Effector memory CD4-positive, alpha-beta T cell (primary cell): ENCODE results near the gene ZFHX2.

Source experiments
- DNase-seq, 3 donors: peaks; one replicate each; pipeline ENCODE4 v3.0.0-alpha.2; 2020
- H3K27ac ChIP-seq: 2 replicates; pipeline ENCODE4 v1.7.0; 2013; ENCODE audit warnings: mild to moderate bottlenecking, low read length, moderate library complexity; ENCODE audit not compliant: insufficient read depth, poor library complexity, severe bottlenecking
- H3K27me3 ChIP-seq: replicated peaks from 2 replicates; pipeline ENCODE4 v1.7.0; 2013; ENCODE audit warnings: mild to moderate bottlenecking, low read length; ENCODE audit not compliant: insufficient read depth, control insufficient read depth, poor library complexity, severe bottlenecking
- H3K36me3 ChIP-seq: 2 replicates; pipeline ENCODE4 v1.7.0; 2013; ENCODE audit warnings: mild to moderate bottlenecking, low read length, moderate library complexity; ENCODE audit not compliant: control insufficient read depth, insufficient read depth
- H3K4me1 ChIP-seq: 2 replicates; pipeline ENCODE4 v1.7.0; 2013; ENCODE audit warnings: low read length, mild to moderate bottlenecking; ENCODE audit not compliant: control insufficient read depth, insufficient read depth, poor library complexity, severe bottlenecking
- H3K4me3 ChIP-seq: 2 replicates; pipeline ENCODE4 v1.7.0; 2013; ENCODE audit warnings: low read length, low read depth, mild to moderate bottlenecking; ENCODE audit not compliant: insufficient read depth, poor library complexity, severe bottlenecking
- H3K9me3 ChIP-seq: 2 replicates; pipeline ENCODE4 v1.7.0; 2013; ENCODE audit warnings: mild to moderate bottlenecking, low read length, moderate library complexity; ENCODE audit not compliant: control insufficient read depth

Gene ZFHX2

GRCh38 chr14:23566112-23566777 is 14.7 kb upstream of the ZFHX2 start:
- Histone ChIP-seq H3K4me3 (no peak overlapping the region), H3K9me3 (no peaks in the 10 kb centered on the region), H3K36me3 (peaks cover 37% of the 10 kb centered on the region), H3K27me3 (no peaks in the 10 kb centered on the region), H3K4me1 (peaks cover 19% of the 10 kb centered on the region), H3K27ac (peak overlapping the region; percentile 12)
- DNase-seq: no peak

- Histone ChIP-seq H3K36me3 (peaks cover 43% of the 10 kb centered on the region), H3K4me1 (peaks cover 19% of the 10 kb centered on the region), H3K27me3 (no peaks in the 10 kb centered on the region), H3K9me3 (no peaks in the 10 kb centered on the region), H3K4me3 (no peak overlapping the region), H3K27ac (no peak overlapping the region)
- DNase-seq: no peak
Measured at GRCh38 chr14:23565626-23566025, 14.1 kb upstream of the ZFHX2 start.

- H3K27me3 ChIP-seq: no peaks in the 10 kb centered on the region
- no peaks in the 10 kb centered on the region for H3K9me3 ChIP-seq
- H3K4me3 ChIP-seq: no peak overlapping the region
- H3K27ac ChIP-seq: no peak overlapping the region
- peaks cover 19% of the 10 kb centered on the region for H3K4me1 ChIP-seq
- H3K36me3 ChIP-seq: peaks cover 49% of the 10 kb centered on the region
- DNase-seq: no peak
Measured at GRCh38 chr14:23564876-23565275, 13.3 kb upstream of the ZFHX2 start.

- H3K27ac ChIP-seq: no peak overlapping the region
- peaks cover 55% of the 10 kb centered on the region for H3K36me3 ChIP-seq
- no peaks in the 10 kb centered on the region for H3K9me3 ChIP-seq
- H3K4me1 ChIP-seq: peaks cover 19% of the 10 kb centered on the region
- DNase-seq: no peak
- H3K27me3 ChIP-seq: no peaks in the 10 kb centered on the region
- H3K4me3 ChIP-seq: no peak overlapping the region
Measured at GRCh38 chr14:23564181-23564812, 12.7 kb upstream of the ZFHX2 start.

- peaks cover 19% of the 10 kb centered on the region for H3K4me1 ChIP-seq
- no peak for DNase-seq
- no peak overlapping the region for H3K27ac ChIP-seq
- H3K36me3 ChIP-seq: peaks cover 61% of the 10 kb centered on the region
- H3K27me3 ChIP-seq: no peaks in the 10 kb centered on the region
- H3K4me3 ChIP-seq: no peak overlapping the region
- no peaks in the 10 kb centered on the region for H3K9me3 ChIP-seq
Measured at GRCh38 chr14:23563473-23564180, 12.1 kb upstream of the ZFHX2 start.

- no peak overlapping the region for H3K27ac ChIP-seq
- peaks cover 13% of the 10 kb centered on the region for H3K4me1 ChIP-seq
- H3K4me3 ChIP-seq: no peak overlapping the region
- H3K9me3 ChIP-seq: no peaks in the 10 kb centered on the region
- DNase-seq: peak; percentile 22 to 47 (median 32)
- H3K36me3 ChIP-seq: peaks cover 63% of the 10 kb centered on the region
- H3K27me3 ChIP-seq: no peaks in the 10 kb centered on the region
Measured at GRCh38 chr14:23562822-23563472, 11.4 kb upstream of the ZFHX2 start.

GRCh38 chr14:23561873-23562821 is 10.6 kb upstream of the ZFHX2 start:
- H3K36me3 ChIP-seq: peaks cover 63% of the 10 kb centered on the region
- DNase-seq: no peak
- H3K27ac ChIP-seq: no peak overlapping the region

GRCh38 chr14:23561259-23561658 is 9.7 kb upstream of the ZFHX2 start:
- Histone ChIP-seq H3K9me3 (no peaks in the 10 kb centered on the region), H3K27me3 (no peaks in the 10 kb centered on the region), H3K36me3 (peaks cover 63% of the 10 kb centered on the region), H3K27ac (no peak overlapping the region), H3K4me3 (no peak overlapping the region), H3K4me1 (peaks cover 10% of the 10 kb centered on the region)
- no peak for DNase-seq

More at GRCh38 chr14:23561873-23562821, 10.6 kb upstream of the ZFHX2 start:
- H3K9me3 ChIP-seq: no peaks in the 10 kb centered on the region
- peaks cover 11% of the 10 kb centered on the region for H3K4me1 ChIP-seq
- no peak overlapping the region for H3K4me3 ChIP-seq
- no peaks in the 10 kb centered on the region for H3K27me3 ChIP-seq

- Histone ChIP-seq H3K27ac (no peak overlapping the region), H3K27me3 (no peaks in the 10 kb centered on the region), H3K4me3 (no peak overlapping the region), H3K36me3 (peaks cover 55% of the 10 kb centered on the region), H3K4me1 (peaks cover 10% of the 10 kb centered on the region), H3K9me3 (no peaks in the 10 kb centered on the region)
- DNase-seq: no peak
Measured at GRCh38 chr14:23559926-23560520, 8.5 kb upstream of the ZFHX2 start.
